Cardiac muscle cell (in vitro differentiated cells and primary cell): ENCODE data around the gene SYPL1. TPM values are rescaled to one million over a fixed set of nuclear protein-coding genes. Genes with fewer than 3 reads are reported as not detected.

Source experiments
- DNase-seq, 2 donors: peaks; one replicate each; pipeline versions ENCODE4 v3.0.0 to v3.0.0-alpha.2; 2010 to 2017; ENCODE audit warnings: low read depth in 1 of 2, low spot score in 1 of 2
- H3K27ac ChIP-seq: fragments of 200-600 bp; sonication (generic); 2 replicates; pipeline ENCODE4 v1.5.1; 2016
- H3K27me3 ChIP-seq: fragments of 200-600 bp; sonication (generic); 2 replicates; pipeline ENCODE4 v1.6.0; 2016; ENCODE audit warnings: control low read depth
- H3K36me3 ChIP-seq: fragments of 200-600 bp; sonication (generic); 2 replicates; pipeline ENCODE4 v1.5.1; 2016; ENCODE audit warnings: control low read depth
- H3K4me1 ChIP-seq: fragments of 200-600 bp; sonication (generic); 2 replicates; pipeline ENCODE4 v1.8.1; 2017; ENCODE audit warnings: low read depth, mild to moderate bottlenecking, mixed run types
- H3K4me3 ChIP-seq: fragments of 200-600 bp; sonication (generic); 2 replicates; pipeline ENCODE4 v1.5.1; 2016; ENCODE audit warnings: mild to moderate bottlenecking
- H3K9me3 ChIP-seq: fragments of 200-600 bp; sonication (generic); 2 replicates; pipeline ENCODE4 v1.5.1; 2017; ENCODE audit warnings: low read depth, mild to moderate bottlenecking, control low read depth
- polyA plus RNA-seq: library from polyadenylated mRNA; unstranded; fragments of >200 nt; fragmentation: Nextera tagmentation; extraction: Ambion mirVana; gene quantifications from 2 replicates; pipeline ENCODE4 v1.2.1, GENCODE V29; 2016
- total RNA-seq: library from RNA; depleted of rRNA; stranded (reverse); fragments of >200 nt; gene quantifications from 2 replicates; pipeline ENCODE4 v1.2.3, GENCODE V29; 2016
- TF ChIP-seq, protein P1 (sequence below): IDR thresholded peaks from 2 replicates; pipeline ENCODE4 v1.5.1; 2012; ENCODE audit warnings: low read depth, mild to moderate bottlenecking, low read length

Gene SYPL1
- total and polyA plus RNA-seq, 2 experiments from 2014 or later: 37.8 to 80.9 TPM

DNA sequence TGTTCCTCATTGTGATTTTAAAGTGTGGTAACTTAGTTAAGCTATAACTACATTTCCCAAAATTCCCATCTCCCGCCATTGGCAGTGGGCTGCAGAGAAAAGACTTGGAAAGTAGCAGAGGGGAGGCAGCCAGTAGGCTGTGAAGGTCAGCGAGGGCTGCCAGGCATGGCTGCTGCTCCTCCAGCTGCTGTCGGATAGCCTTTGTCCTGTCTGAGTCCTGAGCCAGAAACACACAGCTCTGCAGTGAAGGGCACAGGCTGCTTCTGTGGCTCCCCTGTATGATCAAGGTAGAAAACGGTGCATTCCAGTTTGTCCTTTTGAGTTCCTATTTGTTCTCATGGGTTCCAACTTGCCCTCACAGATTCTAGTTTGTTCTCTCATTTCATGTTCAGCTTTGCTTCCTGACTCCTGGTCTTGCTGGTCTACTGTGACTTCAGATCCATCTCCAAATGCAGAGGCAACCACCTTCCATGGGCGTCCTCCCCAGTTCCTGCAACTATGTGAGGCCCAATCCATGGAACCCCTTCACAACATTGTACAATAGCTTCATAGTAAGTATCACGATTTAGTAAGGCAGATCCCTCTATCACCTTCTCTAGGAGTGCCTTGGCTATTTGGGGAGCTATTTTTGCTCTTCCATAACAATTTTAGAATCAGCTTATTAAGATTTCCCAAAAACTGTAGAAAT lies 31.7 kb downstream of the SYPL1 start:
- TF ChIP-seq, protein P1, sequence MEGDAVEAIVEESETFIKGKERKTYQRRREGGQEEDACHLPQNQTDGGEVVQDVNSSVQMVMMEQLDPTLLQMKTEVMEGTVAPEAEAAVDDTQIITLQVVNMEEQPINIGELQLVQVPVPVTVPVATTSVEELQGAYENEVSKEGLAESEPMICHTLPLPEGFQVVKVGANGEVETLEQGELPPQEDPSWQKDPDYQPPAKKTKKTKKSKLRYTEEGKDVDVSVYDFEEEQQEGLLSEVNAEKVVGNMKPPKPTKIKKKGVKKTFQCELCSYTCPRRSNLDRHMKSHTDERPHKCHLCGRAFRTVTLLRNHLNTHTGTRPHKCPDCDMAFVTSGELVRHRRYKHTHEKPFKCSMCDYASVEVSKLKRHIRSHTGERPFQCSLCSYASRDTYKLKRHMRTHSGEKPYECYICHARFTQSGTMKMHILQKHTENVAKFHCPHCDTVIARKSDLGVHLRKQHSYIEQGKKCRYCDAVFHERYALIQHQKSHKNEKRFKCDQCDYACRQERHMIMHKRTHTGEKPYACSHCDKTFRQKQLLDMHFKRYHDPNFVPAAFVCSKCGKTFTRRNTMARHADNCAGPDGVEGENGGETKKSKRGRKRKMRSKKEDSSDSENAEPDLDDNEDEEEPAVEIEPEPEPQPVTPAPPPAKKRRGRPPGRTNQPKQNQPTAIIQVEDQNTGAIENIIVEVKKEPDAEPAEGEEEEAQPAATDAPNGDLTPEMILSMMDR: no peak
- Histone ChIP-seq H3K4me1 (peaks cover 10% of the 10 kb centered on the region), H3K27me3 (no peaks in the 10 kb centered on the region), H3K9me3 (no peaks in the 10 kb centered on the region), H3K36me3 (no peaks in the 10 kb centered on the region), H3K27ac (no peak overlapping the region), H3K4me3 (no peak overlapping the region)
- no peak for DNase-seq

DNA sequence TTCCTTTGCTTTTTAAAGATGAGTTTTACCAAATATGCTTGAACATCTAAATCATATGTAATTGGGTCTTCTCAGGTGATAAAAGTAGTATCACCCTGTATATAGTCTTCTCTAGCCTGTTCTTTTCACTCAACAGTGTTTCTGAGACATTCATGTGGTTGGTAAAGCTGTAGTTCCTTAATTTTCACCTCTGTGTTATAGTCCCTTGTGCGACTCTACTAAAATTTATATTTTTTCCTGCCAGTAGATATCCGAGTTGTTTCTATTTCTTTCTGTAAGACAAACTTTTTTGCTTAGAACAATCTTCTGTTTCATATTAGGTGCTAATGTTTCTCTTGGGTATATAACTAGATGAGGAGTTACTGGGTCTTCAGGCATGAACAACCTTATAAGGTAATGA lies 35.6 kb downstream of the SYPL1 start:
- no peak for DNase-seq
- no peaks in the 10 kb centered on the region for H3K9me3 ChIP-seq
- no peaks in the 10 kb centered on the region for H3K36me3 ChIP-seq
- no peaks in the 10 kb centered on the region for H3K27me3 ChIP-seq
- H3K4me3 ChIP-seq: no peak overlapping the region
- H3K27ac ChIP-seq: no peak overlapping the region
- peaks cover 22% of the 10 kb centered on the region for H3K4me1 ChIP-seq
- TF ChIP-seq, protein P1: no peak

GRCh38 chr7:106075937-106076336 lies 36.2 kb downstream of the SYPL1 start:
- Histone ChIP-seq H3K9me3 (no peaks in the 10 kb centered on the region), H3K27ac (no peak overlapping the region), H3K27me3 (no peaks in the 10 kb centered on the region), H3K36me3 (no peaks in the 10 kb centered on the region), H3K4me3 (no peak overlapping the region), H3K4me1 (peaks cover 23% of the 10 kb centered on the region)
- TF ChIP-seq, protein P1: no peak
- DNase-seq: no peak

DNA sequence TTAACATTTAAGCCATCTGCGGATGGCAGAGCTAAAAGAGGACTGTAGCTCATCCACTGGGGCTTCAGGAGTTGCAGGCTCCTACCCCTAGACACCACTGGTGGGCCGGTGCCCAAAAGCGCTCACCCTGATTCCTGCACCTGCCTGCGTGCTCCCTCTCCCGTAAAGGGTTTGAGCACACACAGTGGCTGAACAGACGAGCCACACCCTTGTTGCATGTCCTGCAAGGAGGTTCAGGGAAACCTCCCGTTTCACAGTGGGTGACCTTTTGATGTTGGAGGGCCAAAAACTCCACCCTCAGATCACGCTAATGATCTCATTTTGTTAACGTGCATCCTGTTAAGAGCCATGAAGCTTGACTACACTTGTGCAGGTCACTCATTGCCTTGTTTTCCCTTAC lies 37.9 kb downstream of the SYPL1 start:
- Histone ChIP-seq H3K4me3 (no peak overlapping the region), H3K9me3 (no peaks in the 10 kb centered on the region), H3K27me3 (no peaks in the 10 kb centered on the region), H3K27ac (no peak overlapping the region), H3K4me1 (peaks cover 23% of the 10 kb centered on the region), H3K36me3 (no peaks in the 10 kb centered on the region)
- no peak for DNase-seq
- TF ChIP-seq, protein P1: no peak

DNA sequence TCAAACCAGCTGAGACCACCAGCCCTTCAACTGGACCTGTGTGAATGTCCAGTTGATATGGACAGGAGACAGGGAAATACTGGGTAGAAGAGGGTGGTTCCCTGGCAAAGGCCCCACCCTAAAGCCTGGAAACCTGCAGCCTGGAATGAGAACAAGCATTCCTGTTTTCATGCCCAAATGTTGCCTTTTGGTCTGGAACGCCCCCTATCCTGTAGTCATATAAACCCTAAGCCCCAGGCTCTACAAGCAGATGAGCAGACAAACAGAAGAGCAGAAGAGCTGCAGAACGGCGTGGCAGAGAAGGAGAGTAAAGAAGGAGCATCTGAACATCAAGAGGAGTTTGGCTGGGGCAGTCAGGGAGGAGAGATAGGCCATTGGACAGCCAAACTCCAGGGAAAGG lies 38.4 kb downstream of the SYPL1 start:
- TF ChIP-seq, protein P1: no peak
- Histone ChIP-seq H3K27ac (no peak overlapping the region), H3K4me3 (no peak overlapping the region), H3K9me3 (no peaks in the 10 kb centered on the region), H3K36me3 (no peaks in the 10 kb centered on the region), H3K4me1 (peaks cover 23% of the 10 kb centered on the region), H3K27me3 (no peaks in the 10 kb centered on the region)
- no peak for DNase-seq
